Heart left ventricle (tissue), 16 donors: ENCODE results near the gene DNM1. TPM values are rescaled to one million over a fixed set of nuclear protein-coding genes. Genes with fewer than 3 reads are reported as not detected.

Experiments used
- ATAC-seq, 4 donors: fragments of 200-7000 bp; cut with Tn5 transposase; one replicate each; pipeline ENCODE4 v1.9.1; 2020 to 2022; ENCODE audit warnings: moderate library complexity in 4 of 4, mild to moderate bottlenecking in 3 of 4, moderate number of reproducible peaks in 1 of 4
- DNase-seq, 5 donors: peaks; one replicate each; pipeline ENCODE4 v3.0.0-alpha.2; 2020
- H3K27ac ChIP-seq, 12 donors: fragments of 200-600 bp; sonication (generic) in 4 of 12; one replicate each; pipeline versions ENCODE4 v1.5.0 to v1.8.0; 2016 to 2022; ENCODE audit warnings: mild to moderate bottlenecking in 2 of 12
- H3K27me3 ChIP-seq, 9 donors: fragments of 200-600 bp; sonication (generic) in 2 of 9; one replicate each; pipeline versions ENCODE4 v1.5.1 to v1.8.0; 2016 to 2022; ENCODE audit warnings: mild to moderate bottlenecking in 3 of 9
- H3K36me3 ChIP-seq, 9 donors: fragments of 200-600 bp; sonication (generic) in 2 of 9; one replicate each; pipeline versions ENCODE4 v1.5.0 to v1.8.0; 2018 to 2022; ENCODE audit warnings: mild to moderate bottlenecking in 2 of 9
- H3K4me1 ChIP-seq, 12 donors: fragments of 200-600 bp; sonication (generic) in 4 of 12; one replicate each; pipeline versions ENCODE4 v1.5.0 to v1.8.0; 2016 to 2022; ENCODE audit warnings: mild to moderate bottlenecking in 3 of 12
- H3K4me3 ChIP-seq, 12 donors: fragments of 200-600 bp; sonication (generic) in 4 of 12; one replicate each; pipeline versions ENCODE4 v1.5.0 to v1.8.0; 2017 to 2022; ENCODE audit warnings: mild to moderate bottlenecking in 9 of 12, moderate library complexity in 4 of 12
- H3K9me3 ChIP-seq, 12 donors: fragments of 200-600 bp; sonication (generic) in 4 of 12; one replicate each; pipeline versions ENCODE4 v1.5.0 to v1.8.0; 2016 to 2022; ENCODE audit warnings: mild to moderate bottlenecking in 1 of 12
- CTCF ChIP-seq, 12 donors: fragments of 200-600 bp; sonication (generic) in 4 of 12; IDR thresholded peaks; one replicate each; pipeline versions ENCODE4 v1.5.0 to v1.8.0; 2018 to 2022; ENCODE audit warnings: antibody characterized with exemption in 12 of 12, mild to moderate bottlenecking in 5 of 12
- POLR2A ChIP-seq, 2 donors: fragments of 450-650 bp; IDR thresholded peaks; one replicate each; pipeline ENCODE4 v1.6.1; 2017; ENCODE audit warnings: antibody characterized with exemption in 2 of 2, mild to moderate bottlenecking in 2 of 2, moderate library complexity in 2 of 2
- WGBS, 4 donors: extraction: QIAGEN DNeasy Blood & Tissue Kit in 2 of 4; methylation state at CpG; one replicate each; pipeline versions ENCODE4 v1.1.5 to v1.1.7; 2013 to 2018; 5-methylcytosine and 5-hydroxymethylcytosine counted together
- intact Hi-C, 10 donors: fragments of 100-400 bp; cut with DNase I; formaldehyde crosslinking; loops; one replicate each; pipeline versions ENCODE4 v1.11.1 to v1.14.2; 2022
- polyA plus RNA-seq, 2 donors: library from polyadenylated mRNA; stranded (reverse); fragments of 200-250 nt; gene quantifications; one replicate each; pipeline ENCODE4 v1.2.3, GENCODE V29; 2013
- total RNA-seq, 9 donors: library from RNA; depleted of rRNA in 2 of 9; stranded (reverse); fragments of >200 nt in 2 of 9; fragmentation: NEBNext Ultra II Directional in 3 of 9; extraction: Animal tissue kit (Norgen Biotek cat#: 25700) in 3 of 9; gene quantifications; one replicate each; pipeline versions ENCODE4 v1.1.0 to v1.2.4, GENCODE V29; 2016 to 2023
- donor health status: ischemic (EF 13 %, LVEDD 7.1; RV severe dilation, severe dysfunction).
- donor health status: healthy with polysubstance abuse.
- donor health status: DM: no; HTN: yes; CAD: no.
- donor health status: DM: no; HTN: no; CAD: no.
- donor health status: ischemic (EF 25% LVEDD 6.9; RV normal size, moderate dysfunction).
- donor health status: ischemic (EF 25% LVEDD 5.7; RV mildly dilated, moderate dysfunction).
- donor health status: healthy.
- donor health status: DM: yes; HTN: yes; CAD: no.
- donor health status: ischemic (EF 35%, LVEDD 5.7; RV mildly dilated, moderate dysfunction).
- donor health status: nonischemic (EF 11% LVEDD 7.7; RV severe dilation, severe dysfunction).
- donor health status: DM: yes; HTN: yes; CAD: no.
- donor health status: PGD.
- donor health status: ischemic (EF 29% LVEDD 5.4; RV normal size, mild dysfunction).
- donor health status: nonischemic (EF 23%, LVEDD 6.1; RV moderate dilation, normal function).

The DNM1 gene
- total and polyA plus RNA-seq, 11 donors: 1.6 to 17.2 (median 3.6) TPM

DNA sequence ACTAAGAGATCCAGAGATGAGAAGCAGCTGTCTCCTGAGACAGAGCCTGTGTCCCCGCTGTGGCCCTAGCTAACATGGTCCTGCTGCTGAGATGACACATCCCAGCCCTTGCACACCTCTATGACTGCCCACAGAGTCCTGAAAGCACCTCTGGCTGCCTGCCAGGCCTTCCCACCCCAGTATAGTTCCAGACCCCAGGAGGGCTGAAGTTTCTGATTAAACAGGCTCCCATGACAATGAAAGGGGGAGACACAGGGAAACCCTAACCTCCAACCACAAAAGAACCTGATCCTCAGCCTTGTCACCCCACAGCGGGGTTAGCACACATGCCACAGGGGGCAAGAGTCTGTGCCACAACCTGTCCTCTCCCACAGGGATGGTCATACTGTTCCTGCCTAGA, 27.5 kb upstream of the DNM1 start:
- ATAC-seq: no peak
- TF ChIP-seq CTCF (IDR thresholded peaks at IDR 0.05): no peak
- TF ChIP-seq POLR2A (IDR thresholded peaks at IDR 0.05): no peak
- peaks cover 11 to 95% (median 71%) of the 10 kb centered on the region in 9 donors for H3K36me3 ChIP-seq
- 89 to 100% (median 95%) methylated on average over 2 of the region's 2 CpGs for WGBS, 4 donors
- no peaks in the 10 kb centered on the region for H3K27me3 ChIP-seq
- no peak for DNase-seq
- peaks cover 0 to 4% (median 0%) of the 10 kb centered on the region in 12 donors for H3K9me3 ChIP-seq
- no peaks in the 10 kb centered on the region for H3K4me1 ChIP-seq
- H3K27ac ChIP-seq: no peak overlapping the region
- intact Hi-C loops: no loop called here
- no peak overlapping the region for H3K4me3 ChIP-seq

GRCh38 chr9:128178806-128179431, 24.3 kb upstream of the DNM1 start:
- no peak for DNase-seq
- Histone ChIP-seq H3K27me3 (no peaks in the 10 kb centered on the region), H3K4me3 (no peak overlapping the region), H3K4me1 (no peaks in the 10 kb centered on the region), H3K27ac (no peak overlapping the region), H3K36me3 (peaks cover 11 to 90% (median 85%) of the 10 kb centered on the region in 9 donors), H3K9me3 (peaks cover 0 to 4% (median 0%) of the 10 kb centered on the region in 12 donors)
- ATAC-seq: no peak
- 98 to 99% (median 98%) methylated on average over 10 to 11 of the region's 11 CpGs for WGBS, 4 donors
- intact Hi-C loops: no loop called here
- no peak for TF ChIP-seq CTCF (IDR thresholded peaks at IDR 0.05)
- TF ChIP-seq POLR2A (IDR thresholded peaks at IDR 0.05): no peak

DNA sequence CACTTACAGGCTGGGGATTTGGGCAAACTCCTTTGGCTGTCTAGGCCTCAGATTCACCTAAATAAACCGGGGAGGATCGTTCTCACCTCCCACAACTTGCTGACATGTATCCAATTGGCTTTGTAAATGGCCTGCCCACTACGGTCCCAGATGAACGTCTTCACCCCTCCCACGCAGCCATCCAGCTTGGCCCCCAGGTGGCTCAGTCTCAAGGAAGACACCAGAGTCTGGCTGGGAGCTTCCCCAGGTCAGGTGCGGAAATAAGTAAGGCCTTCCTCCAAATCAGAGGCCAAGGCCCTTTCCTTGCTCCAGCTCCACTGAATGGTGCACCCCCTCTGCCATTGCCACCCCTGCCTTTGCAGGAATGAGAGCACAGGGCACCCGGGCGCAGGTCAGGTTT, 23.2 kb upstream of the DNM1 start:
- intact Hi-C loops: loop anchor here in 1 of 10 donors (10.0 kb wide), 1 partner anchor 145 kb away; the partner anchor contains the start of genes COQ4 and TRUB2
- Histone ChIP-seq H3K27ac (no peak overlapping the region), H3K4me3 (no peak overlapping the region), H3K9me3 (peaks cover 0 to 4% (median 0%) of the 10 kb centered on the region in 12 donors), H3K4me1 (no peaks in the 10 kb centered on the region), H3K27me3 (no peaks in the 10 kb centered on the region), H3K36me3 (peaks cover 11 to 90% (median 85%) of the 10 kb centered on the region in 9 donors)
- TF ChIP-seq CTCF (IDR thresholded peaks at IDR 0.05) (no peak), POLR2A (IDR thresholded peaks at IDR 0.05) (no peak)
- DNase-seq: no peak
- ATAC-seq: no peak
- 94 to 96% (median 95%) methylated on average over 7 to 8 of the region's 8 CpGs for WGBS, 4 donors

GRCh38 chr9:128180447-128180846, 22.7 kb upstream of the DNM1 start:
- 97 to 100% (median 99%) methylated on average over 8 of the region's 8 CpGs for WGBS, 4 donors
- no peak for DNase-seq
- Histone ChIP-seq H3K27ac (no peak overlapping the region), H3K4me3 (no peak overlapping the region), H3K4me1 (no peaks in the 10 kb centered on the region), H3K36me3 (peaks cover 11 to 90% (median 85%) of the 10 kb centered on the region in 9 donors), H3K27me3 (no peaks in the 10 kb centered on the region), H3K9me3 (peaks cover 0 to 4% (median 0%) of the 10 kb centered on the region in 12 donors)
- intact Hi-C loops: loop anchor here in 1 of 10 donors (10.0 kb wide), 1 partner anchor 144 kb away; the partner anchor contains the start of genes COQ4 and TRUB2
- no peak for ATAC-seq
- TF ChIP-seq POLR2A (IDR thresholded peaks at IDR 0.05): no peak
- no peak for TF ChIP-seq CTCF (IDR thresholded peaks at IDR 0.05)
